NT2/D1 (cell line): Measurements from ENCODE around the gene EPB41L3.

ENCODE experiments used
- YY1 ChIP-seq: IDR thresholded peaks from 2 replicates; pipeline ENCODE4 v1.6.1; 2011; ENCODE audit not compliant: insufficient read length, insufficient read depth
- ZNF274 ChIP-seq: IDR thresholded peaks from 2 replicates; pipeline ENCODE4 v1.6.1; 2011; ENCODE audit warnings: mild to moderate bottlenecking, low read depth, low read length

DNA sequence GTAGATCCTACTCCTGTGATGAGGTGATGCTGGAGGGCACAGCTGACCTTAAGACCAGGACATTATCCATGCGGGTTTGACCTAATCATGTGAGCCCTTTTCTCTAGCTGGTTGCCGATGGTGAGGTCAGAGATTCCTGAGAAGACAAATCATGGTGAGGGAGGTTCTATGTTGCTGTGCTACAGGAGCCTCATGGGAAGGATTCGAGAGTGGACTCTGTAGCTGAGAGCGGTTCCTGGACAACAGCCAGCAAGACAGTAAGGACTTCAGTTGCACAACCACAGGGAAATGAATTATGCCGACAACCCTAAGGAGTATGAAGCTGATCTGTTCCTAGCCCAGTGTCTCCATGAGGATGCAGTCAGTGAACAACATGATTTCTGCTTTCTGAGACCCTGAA, 80.4 kb downstream of the EPB41L3 start:
- TF ChIP-seq ZNF274 (no peak), YY1 (no peak)
